ENCODE measurements around the gene HOXA7.

- TF ChIP-seq, protein P1, sequence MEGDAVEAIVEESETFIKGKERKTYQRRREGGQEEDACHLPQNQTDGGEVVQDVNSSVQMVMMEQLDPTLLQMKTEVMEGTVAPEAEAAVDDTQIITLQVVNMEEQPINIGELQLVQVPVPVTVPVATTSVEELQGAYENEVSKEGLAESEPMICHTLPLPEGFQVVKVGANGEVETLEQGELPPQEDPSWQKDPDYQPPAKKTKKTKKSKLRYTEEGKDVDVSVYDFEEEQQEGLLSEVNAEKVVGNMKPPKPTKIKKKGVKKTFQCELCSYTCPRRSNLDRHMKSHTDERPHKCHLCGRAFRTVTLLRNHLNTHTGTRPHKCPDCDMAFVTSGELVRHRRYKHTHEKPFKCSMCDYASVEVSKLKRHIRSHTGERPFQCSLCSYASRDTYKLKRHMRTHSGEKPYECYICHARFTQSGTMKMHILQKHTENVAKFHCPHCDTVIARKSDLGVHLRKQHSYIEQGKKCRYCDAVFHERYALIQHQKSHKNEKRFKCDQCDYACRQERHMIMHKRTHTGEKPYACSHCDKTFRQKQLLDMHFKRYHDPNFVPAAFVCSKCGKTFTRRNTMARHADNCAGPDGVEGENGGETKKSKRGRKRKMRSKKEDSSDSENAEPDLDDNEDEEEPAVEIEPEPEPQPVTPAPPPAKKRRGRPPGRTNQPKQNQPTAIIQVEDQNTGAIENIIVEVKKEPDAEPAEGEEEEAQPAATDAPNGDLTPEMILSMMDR (IDR thresholded peaks at IDR 0.05): no peak
- TF ChIP-seq POLR2A (IDR thresholded peaks at IDR 0.05) (peak; percentile 81), POLR2AphosphoS5 (IDR thresholded peaks at IDR 0.05) (peak; percentile 89 to 95 (median 92)), EP300 (IDR thresholded peaks at IDR 0.05; ENCODE audit: low read depth) (no peak)
Measured at GRCh38 chr7:27130540-27131389, 25.7 kb downstream of the HOXA7 start, which contains the start of gene HOXA4.
